Measurements from ENCODE around the gene HOXA13. TPM values are rescaled to one million over a fixed set of nuclear protein-coding genes. Genes with fewer than 3 reads are reported as not detected.

The HOXA13 gene
- total RNA-seq, 4 donors from 2014 or later, result not detected

GRCh38 chr7:27163288-27164044 is 36.4 kb downstream of the HOXA13 start:
- intact Hi-C loops (cut with DNase I), result loop anchor here (5.0 to 10.0 kb wide), 2 partner anchors 786 to 1309 kb away; no protein-coding TSS in a partner anchor
- Histone ChIP-seq H3K9me3 (no peaks in the 10 kb centered on the region), H3K4me1 (peaks cover 12 to 29% of the 10 kb centered on the region in 2 donors), H3K4me3 (replicated peaks in 1 of 3) (no peak overlapping the region), H3K36me3 (no peaks in the 10 kb centered on the region), H3K27ac (no peak overlapping the region), H3K27me3 (peaks cover 72% of the 10 kb centered on the region)
- WGBS, 2 donors, result 32 to 41% methylated on average over 24 of the region's 24 CpGs
- DNase-seq, result no peak
- TF ChIP-seq POLR2A (IDR thresholded peaks at IDR 0.05) (no peak), CTCF (IDR thresholded peaks at IDR 0.05) (no peak)

- Histone ChIP-seq H3K4me1 (peaks cover 12 to 29% of the 10 kb centered on the region in 2 donors), H3K27me3 (peaks cover 71% of the 10 kb centered on the region), H3K27ac (no peak overlapping the region), H3K9me3 (no peaks in the 10 kb centered on the region), H3K36me3 (no peaks in the 10 kb centered on the region), H3K4me3 (replicated peaks in 1 of 3) (no peak overlapping the region)
- DNase-seq, result no peak
- intact Hi-C loops (cut with DNase I), result loop anchor here (5.0 to 10.0 kb wide), 2 partner anchors 785 to 1308 kb away; no protein-coding TSS in a partner anchor
- WGBS, 2 donors, result 59 to 69% methylated on average over 7 of the region's 7 CpGs
- TF ChIP-seq POLR2A (IDR thresholded peaks at IDR 0.05) (no peak), CTCF (IDR thresholded peaks at IDR 0.05) (no peak)
These were observed 37.2 kb downstream of the HOXA13 start for GRCh38 chr7:27162561-27163287.

DNA sequence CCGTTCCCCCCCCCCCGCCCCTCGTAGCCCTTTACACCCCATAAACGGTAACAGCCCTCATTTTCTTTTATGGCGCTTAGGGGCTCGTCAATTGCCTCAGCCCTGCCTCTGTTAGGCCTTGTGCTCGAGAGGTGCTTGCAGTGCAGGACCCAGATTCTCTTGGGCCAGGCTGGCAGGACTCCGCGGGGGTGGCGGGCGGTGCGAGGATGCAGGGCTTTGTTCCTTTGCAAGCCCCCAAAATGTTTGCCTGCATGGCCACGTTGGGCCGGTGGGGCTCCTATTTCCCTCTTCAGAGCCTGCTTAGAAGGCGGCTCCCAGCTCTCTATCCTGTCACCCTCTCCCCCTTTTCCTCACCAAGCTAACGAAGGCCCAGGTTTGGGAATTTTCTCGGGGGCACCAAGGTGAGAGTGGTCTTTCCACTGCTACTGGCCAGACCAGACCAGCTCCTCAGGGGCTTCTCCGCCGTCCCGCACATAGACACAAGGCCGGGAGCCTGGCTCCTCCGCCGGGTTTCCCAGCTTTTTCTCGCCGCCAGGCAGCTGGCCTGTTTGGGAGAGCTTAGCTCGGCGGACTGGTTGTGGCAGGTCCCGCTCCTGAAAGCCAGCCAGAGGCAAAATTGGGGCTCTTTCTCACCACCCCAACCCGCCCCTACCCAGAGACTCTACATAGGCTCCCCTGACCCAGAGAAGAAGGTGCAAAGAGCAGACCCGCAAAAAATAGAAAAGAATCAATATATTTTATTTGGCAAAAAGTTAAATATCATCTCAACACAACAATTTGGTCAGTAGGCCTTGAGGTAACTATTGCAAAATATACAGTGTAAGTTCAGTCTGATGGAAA is 38.0 kb downstream of the HOXA13 start:
- Histone ChIP-seq H3K4me1 (peaks cover 12 to 29% of the 10 kb centered on the region in 2 donors), H3K27ac (no peak overlapping the region)
- DNase-seq, result no peak

GRCh38 chr7:27161214-27161720 is 38.6 kb downstream of the HOXA13 start:
- Histone ChIP-seq H3K4me3 (replicated peaks in 1 of 3) (peak overlapping the region in 2 of 3 donors; percentile 26 to 42), H3K27me3 (peaks cover 64% of the 10 kb centered on the region), H3K27ac (no peak overlapping the region), H3K9me3 (no peaks in the 10 kb centered on the region), H3K4me1 (peaks cover 12 to 30% of the 10 kb centered on the region in 2 donors), H3K36me3 (no peaks in the 10 kb centered on the region)
- intact Hi-C loops (cut with DNase I), result loop anchor here (2.0 to 10.0 kb wide), 3 partner anchors 478 to 1306 kb away; no protein-coding TSS in a partner anchor
- WGBS, 2 donors, result 0 to 4% methylated on average over 18 to 19 of the region's 27 CpGs
- TF ChIP-seq POLR2A (IDR thresholded peaks at IDR 0.05) (no peak), CTCF (IDR thresholded peaks at IDR 0.05) (peak in 1 of 6 experiments; percentile 5)
- DNase-seq, result no peak

More for the DNA sequence above, 38.0 kb downstream of the HOXA13 start:
- H3K36me3 ChIP-seq, result no peaks in the 10 kb centered on the region
- no peak for TF ChIP-seq CTCF (IDR thresholded peaks at IDR 0.05)
- TF ChIP-seq POLR2A (IDR thresholded peaks at IDR 0.05), result no peak
- 37 to 41% methylated on average over 12 to 30 of the region's 30 CpGs for WGBS, 2 donors
- H3K9me3 ChIP-seq, result no peaks in the 10 kb centered on the region
- peaks cover 65% of the 10 kb centered on the region for H3K27me3 ChIP-seq
- peak overlapping the region in 1 of 3 donors; percentile 42 for H3K4me3 ChIP-seq (replicated peaks in 1 of 3)
- intact Hi-C loops (cut with DNase I), result loop anchor here (2.0 to 10.0 kb wide), 3 partner anchors 479 to 1307 kb away; no protein-coding TSS in a partner anchor
